ENCODE results near the gene FGF19. TPM values are rescaled to one million over a fixed set of nuclear protein-coding genes. Genes with fewer than 3 reads are reported as not detected.
"Not testable (repeated sequence)": the region's sequence is repeated elsewhere in the genome, so short reads cannot be mapped to it uniquely, and the experiment has no call there.

FGF19 gene
- total RNA-seq, 3 donors from 2014 or later: not detected

DNA sequence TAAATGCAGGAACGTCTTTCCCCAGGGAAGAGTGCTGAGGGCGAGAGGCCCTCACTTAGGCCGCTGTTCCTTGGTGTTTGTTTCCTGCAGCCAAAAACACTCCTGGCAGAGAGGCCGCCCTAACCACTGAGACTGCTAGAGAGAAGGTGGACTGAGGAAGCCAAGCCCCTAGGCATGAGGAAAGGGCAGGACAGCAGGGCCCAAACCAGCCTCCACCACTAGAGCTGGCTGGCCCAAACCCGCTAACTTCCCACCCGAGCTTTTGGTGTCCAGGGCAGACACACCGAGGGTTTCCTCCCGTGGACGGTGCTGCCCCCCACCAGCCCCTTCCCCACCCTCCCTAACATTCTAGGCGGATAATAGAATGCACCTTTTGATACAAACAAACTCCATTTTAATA is 6.0 kb downstream of the FGF19 start:
- no peak overlapping the region for H3K27ac ChIP-seq
- TF ChIP-seq, protein P1, sequence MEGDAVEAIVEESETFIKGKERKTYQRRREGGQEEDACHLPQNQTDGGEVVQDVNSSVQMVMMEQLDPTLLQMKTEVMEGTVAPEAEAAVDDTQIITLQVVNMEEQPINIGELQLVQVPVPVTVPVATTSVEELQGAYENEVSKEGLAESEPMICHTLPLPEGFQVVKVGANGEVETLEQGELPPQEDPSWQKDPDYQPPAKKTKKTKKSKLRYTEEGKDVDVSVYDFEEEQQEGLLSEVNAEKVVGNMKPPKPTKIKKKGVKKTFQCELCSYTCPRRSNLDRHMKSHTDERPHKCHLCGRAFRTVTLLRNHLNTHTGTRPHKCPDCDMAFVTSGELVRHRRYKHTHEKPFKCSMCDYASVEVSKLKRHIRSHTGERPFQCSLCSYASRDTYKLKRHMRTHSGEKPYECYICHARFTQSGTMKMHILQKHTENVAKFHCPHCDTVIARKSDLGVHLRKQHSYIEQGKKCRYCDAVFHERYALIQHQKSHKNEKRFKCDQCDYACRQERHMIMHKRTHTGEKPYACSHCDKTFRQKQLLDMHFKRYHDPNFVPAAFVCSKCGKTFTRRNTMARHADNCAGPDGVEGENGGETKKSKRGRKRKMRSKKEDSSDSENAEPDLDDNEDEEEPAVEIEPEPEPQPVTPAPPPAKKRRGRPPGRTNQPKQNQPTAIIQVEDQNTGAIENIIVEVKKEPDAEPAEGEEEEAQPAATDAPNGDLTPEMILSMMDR (IDR thresholded peaks at IDR 0.05): no peak
- TF ChIP-seq POLR2A (IDR thresholded peaks at IDR 0.05): no peak
- no peak for TF ChIP-seq POLR2AphosphoS5 (IDR thresholded peaks at IDR 0.05)
- H3K27me3 ChIP-seq: peaks cover 0 to 43% of the 10 kb centered on the region in 2 donors
- intact Hi-C loops (cut with DNase I; ENCODE audit: low total_unique reads): no loop called here
- no peaks in the 10 kb centered on the region for H3K9me3 ChIP-seq
- H3K4me3 ChIP-seq: no peak overlapping the region
- DNase-seq (ENCODE audit: low spot score in 2 of 2): no peak
- H3K36me3 ChIP-seq: no peaks in the 10 kb centered on the region
- no peaks in the 10 kb centered on the region for H3K4me1 ChIP-seq

DNA sequence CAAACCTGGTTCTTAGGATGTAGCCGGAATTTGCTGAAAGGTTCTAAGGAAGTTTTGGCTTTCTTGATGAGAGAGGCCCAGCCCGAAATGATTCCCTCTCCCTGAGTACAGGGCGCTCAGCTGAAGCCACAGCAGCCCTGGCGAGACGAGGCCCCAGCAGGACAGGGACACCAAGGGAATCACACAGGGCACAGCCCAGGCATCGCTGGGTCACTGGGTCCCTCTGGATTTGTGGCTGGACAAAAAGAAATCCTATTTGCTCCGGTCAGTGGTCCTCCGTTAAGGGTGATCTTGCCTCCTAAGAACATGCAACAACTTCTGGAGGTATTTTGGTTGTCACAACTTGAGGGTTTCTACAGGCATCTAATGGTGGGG is 6.4 kb downstream of the FGF19 start:
- no peak for DNase-seq (ENCODE audit: low spot score in 2 of 2)
- H3K36me3 ChIP-seq: no peaks in the 10 kb centered on the region
- intact Hi-C loops (cut with DNase I; ENCODE audit: low total_unique reads): no loop called here
- no peak overlapping the region for H3K4me3 ChIP-seq
- H3K9me3 ChIP-seq: no peaks in the 10 kb centered on the region
- H3K4me1 ChIP-seq: no peaks in the 10 kb centered on the region
- H3K27me3 ChIP-seq: peaks cover 0 to 40% of the 10 kb centered on the region in 2 donors
- TF ChIP-seq POLR2A (IDR thresholded peaks at IDR 0.05): no peak
- TF ChIP-seq POLR2AphosphoS5 (IDR thresholded peaks at IDR 0.05): no peak
- TF ChIP-seq, protein P1 (IDR thresholded peaks at IDR 0.05): no peak
- H3K27ac ChIP-seq: no peak overlapping the region

DNA sequence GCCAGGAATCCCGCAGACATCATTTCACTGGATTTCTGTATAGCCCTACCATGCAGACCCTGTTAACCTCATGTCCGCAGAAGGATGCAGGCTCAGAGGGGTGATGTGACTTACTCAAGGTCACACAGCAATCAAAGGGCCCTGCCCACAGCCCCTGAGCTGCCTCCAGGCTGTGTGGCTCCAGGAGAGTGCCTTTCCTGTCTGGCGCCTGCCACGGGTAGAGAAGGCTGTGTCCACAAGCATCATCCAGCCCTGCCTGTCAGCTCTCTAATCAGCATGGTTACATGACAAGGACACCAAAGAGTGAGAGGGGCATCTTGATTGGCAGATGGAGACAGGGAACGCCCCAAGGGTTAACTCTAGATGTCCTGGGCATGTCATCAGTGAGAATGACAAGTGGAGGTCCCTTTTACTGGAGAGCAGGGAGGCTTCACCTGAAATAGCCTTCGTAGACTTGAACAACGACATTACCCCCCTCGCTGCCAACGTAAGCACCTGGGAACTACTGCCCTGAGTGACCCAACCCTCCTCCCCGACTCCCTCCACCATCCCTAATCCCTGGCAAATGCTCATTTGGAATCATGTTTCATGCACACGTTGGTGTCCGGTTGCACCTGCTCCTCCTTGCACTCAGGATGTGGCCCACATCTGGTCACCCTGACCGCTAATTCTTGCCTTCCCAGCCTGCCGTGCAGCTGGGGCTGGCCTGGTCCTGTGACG is 6.9 kb downstream of the FGF19 start:
- Histone ChIP-seq H3K4me1 (no peaks in the 10 kb centered on the region), H3K27ac (no peak overlapping the region), H3K9me3 (peaks cover 0 to 2% of the 10 kb centered on the region in 2 donors), H3K27me3 (peaks cover 0 to 35% of the 10 kb centered on the region in 2 donors), H3K4me3 (no peak overlapping the region), H3K36me3 (no peaks in the 10 kb centered on the region)
- no peak for DNase-seq (ENCODE audit: low spot score in 2 of 2)
- intact Hi-C loops (cut with DNase I; ENCODE audit: low total_unique reads): no loop called here
- no peak for TF ChIP-seq POLR2AphosphoS5 (IDR thresholded peaks at IDR 0.05)

DNA sequence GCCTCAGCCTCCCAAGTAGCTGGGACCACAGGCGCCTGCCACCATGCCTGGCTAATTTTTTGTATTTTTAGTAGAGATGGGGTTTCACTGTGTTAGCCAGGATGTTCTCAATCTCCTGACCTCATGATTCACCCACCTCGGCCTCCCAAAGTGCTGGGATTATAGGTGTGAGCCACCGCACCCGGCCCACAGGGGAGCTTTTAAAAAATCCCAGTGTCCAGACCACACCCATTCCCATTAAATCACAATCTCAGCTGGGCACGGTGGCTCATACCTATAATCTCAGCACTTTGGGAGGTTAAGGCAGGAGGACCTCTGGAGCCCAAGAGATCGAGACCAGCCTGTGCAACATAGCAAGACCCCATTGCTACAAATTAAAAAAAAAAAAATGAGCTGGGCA is 7.8 kb downstream of the FGF19 start:
- H3K27me3 ChIP-seq: peaks cover 0 to 27% of the 10 kb centered on the region in 2 donors
- H3K9me3 ChIP-seq; H3K36me3 ChIP-seq; H3K27ac ChIP-seq; H3K4me3 ChIP-seq; DNase-seq (ENCODE audit: low spot score in 2 of 2); intact Hi-C loops (cut with DNase I; ENCODE audit: low total_unique reads); H3K4me1 ChIP-seq: not testable (repeated sequence)

DNA sequence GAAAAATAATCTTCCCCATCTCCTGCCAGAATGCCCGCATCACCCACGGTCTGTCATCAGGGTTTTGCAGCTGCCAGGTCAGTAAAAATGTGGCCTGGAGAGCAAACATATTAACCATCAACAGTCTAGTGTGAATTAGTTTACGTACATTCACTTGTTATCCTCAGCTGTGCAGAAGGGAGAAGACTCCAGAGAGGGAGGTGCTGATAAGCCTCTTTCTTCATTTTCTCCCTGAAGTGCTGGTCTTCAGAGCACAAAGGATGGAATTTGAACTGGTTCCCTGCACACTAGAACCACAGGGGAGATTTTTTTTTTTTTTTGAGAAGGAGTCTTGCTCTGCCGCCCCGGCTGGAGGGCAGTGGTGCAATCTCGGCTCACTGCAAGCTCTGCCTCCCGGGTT is 8.2 kb downstream of the FGF19 start:
- H3K27me3 ChIP-seq: peaks cover 0 to 24% of the 10 kb centered on the region in 2 donors
- TF ChIP-seq POLR2AphosphoS5 (IDR thresholded peaks at IDR 0.05) (no peak), POLR2A (IDR thresholded peaks at IDR 0.05) (no peak)
- TF ChIP-seq, protein P1 (IDR thresholded peaks at IDR 0.05): no peak
- H3K4me1 ChIP-seq: no peaks in the 10 kb centered on the region
- H3K4me3 ChIP-seq: no peak overlapping the region
- no peak for DNase-seq (ENCODE audit: low spot score in 2 of 2)
- no peaks in the 10 kb centered on the region for H3K36me3 ChIP-seq
- intact Hi-C loops (cut with DNase I; ENCODE audit: low total_unique reads): no loop called here
- no peak overlapping the region for H3K27ac ChIP-seq
- H3K9me3 ChIP-seq: peaks cover 0 to 4% of the 10 kb centered on the region in 2 donors

DNA sequence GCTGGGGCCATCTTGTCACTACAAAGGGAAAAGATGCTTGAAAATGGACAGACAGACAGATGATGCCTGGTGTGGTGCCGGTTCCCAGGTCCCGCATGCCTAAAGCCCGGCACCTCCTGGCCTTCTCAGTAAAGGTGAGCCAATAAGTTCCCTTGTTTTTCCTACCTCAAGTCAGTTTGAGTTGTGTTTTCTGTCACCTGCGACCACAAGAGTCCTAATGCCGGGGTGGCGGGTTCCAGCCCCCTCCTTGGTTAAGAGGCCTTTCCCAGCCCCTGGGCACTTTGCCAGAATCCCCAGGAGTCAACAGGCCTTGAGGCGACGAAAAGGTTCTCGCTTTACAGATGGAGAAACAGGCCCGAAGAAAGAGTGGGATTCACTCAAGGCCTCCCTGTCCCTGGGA is 9.0 kb downstream of the FGF19 start:
- intact Hi-C loops (cut with DNase I; ENCODE audit: low total_unique reads): no loop called here
- Histone ChIP-seq H3K4me1 (no peaks in the 10 kb centered on the region), H3K4me3 (no peak overlapping the region), H3K36me3 (no peaks in the 10 kb centered on the region), H3K27me3 (peaks cover 0 to 20% of the 10 kb centered on the region in 2 donors), H3K9me3 (peaks cover 0 to 4% of the 10 kb centered on the region in 2 donors), H3K27ac (no peak overlapping the region)
- TF ChIP-seq, protein P1 (IDR thresholded peaks at IDR 0.05): no peak
- no peak for TF ChIP-seq POLR2A (IDR thresholded peaks at IDR 0.05)
- no peak for TF ChIP-seq POLR2AphosphoS5 (IDR thresholded peaks at IDR 0.05)
- DNase-seq (ENCODE audit: low spot score in 2 of 2): no peak

Measured in breast epithelium (tissue), 4 donors.